Peyer's patch (tissue), 4 donors: ENCODE measurements around the gene SGIP1.

Experiments
- POLR2A ChIP-seq, 2 donors: fragments of 450-650 bp; IDR thresholded peaks; one replicate each; pipeline ENCODE4 v1.5.1; 2017; ENCODE audit warnings: antibody characterized with exemption in 2 of 2, mild to moderate bottlenecking in 2 of 2, moderate library complexity in 2 of 2
- TF ChIP-seq, protein P1 (sequence below), 6 experiments: fragments of 450-650 bp in 4 of 6; fragments of 200-600 bp in 2 of 6; sonication (generic) in 1 of 6; IDR thresholded peaks; one replicate each; pipeline ENCODE4 v1.5.1; 2017 to 2019; ENCODE audit warnings: antibody characterized with exemption in 6 of 6, mild to moderate bottlenecking in 3 of 6, moderate library complexity in 1 of 6

GRCh38 chr1:66520655-66521054 lies 13.3 kb upstream of the SGIP1 start:
- TF ChIP-seq, protein P1, sequence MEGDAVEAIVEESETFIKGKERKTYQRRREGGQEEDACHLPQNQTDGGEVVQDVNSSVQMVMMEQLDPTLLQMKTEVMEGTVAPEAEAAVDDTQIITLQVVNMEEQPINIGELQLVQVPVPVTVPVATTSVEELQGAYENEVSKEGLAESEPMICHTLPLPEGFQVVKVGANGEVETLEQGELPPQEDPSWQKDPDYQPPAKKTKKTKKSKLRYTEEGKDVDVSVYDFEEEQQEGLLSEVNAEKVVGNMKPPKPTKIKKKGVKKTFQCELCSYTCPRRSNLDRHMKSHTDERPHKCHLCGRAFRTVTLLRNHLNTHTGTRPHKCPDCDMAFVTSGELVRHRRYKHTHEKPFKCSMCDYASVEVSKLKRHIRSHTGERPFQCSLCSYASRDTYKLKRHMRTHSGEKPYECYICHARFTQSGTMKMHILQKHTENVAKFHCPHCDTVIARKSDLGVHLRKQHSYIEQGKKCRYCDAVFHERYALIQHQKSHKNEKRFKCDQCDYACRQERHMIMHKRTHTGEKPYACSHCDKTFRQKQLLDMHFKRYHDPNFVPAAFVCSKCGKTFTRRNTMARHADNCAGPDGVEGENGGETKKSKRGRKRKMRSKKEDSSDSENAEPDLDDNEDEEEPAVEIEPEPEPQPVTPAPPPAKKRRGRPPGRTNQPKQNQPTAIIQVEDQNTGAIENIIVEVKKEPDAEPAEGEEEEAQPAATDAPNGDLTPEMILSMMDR (IDR thresholded peaks at IDR 0.05): no peak
- TF ChIP-seq POLR2A (IDR thresholded peaks at IDR 0.05): no peak
